ENCODE data around the gene TMEM248. TPM values are rescaled to one million over a fixed set of nuclear protein-coding genes. Genes with fewer than 3 reads are reported as not detected.

TMEM248 gene
- total RNA-seq, 1 experiment from 2014 or later = 61.1 TPM

DNA sequence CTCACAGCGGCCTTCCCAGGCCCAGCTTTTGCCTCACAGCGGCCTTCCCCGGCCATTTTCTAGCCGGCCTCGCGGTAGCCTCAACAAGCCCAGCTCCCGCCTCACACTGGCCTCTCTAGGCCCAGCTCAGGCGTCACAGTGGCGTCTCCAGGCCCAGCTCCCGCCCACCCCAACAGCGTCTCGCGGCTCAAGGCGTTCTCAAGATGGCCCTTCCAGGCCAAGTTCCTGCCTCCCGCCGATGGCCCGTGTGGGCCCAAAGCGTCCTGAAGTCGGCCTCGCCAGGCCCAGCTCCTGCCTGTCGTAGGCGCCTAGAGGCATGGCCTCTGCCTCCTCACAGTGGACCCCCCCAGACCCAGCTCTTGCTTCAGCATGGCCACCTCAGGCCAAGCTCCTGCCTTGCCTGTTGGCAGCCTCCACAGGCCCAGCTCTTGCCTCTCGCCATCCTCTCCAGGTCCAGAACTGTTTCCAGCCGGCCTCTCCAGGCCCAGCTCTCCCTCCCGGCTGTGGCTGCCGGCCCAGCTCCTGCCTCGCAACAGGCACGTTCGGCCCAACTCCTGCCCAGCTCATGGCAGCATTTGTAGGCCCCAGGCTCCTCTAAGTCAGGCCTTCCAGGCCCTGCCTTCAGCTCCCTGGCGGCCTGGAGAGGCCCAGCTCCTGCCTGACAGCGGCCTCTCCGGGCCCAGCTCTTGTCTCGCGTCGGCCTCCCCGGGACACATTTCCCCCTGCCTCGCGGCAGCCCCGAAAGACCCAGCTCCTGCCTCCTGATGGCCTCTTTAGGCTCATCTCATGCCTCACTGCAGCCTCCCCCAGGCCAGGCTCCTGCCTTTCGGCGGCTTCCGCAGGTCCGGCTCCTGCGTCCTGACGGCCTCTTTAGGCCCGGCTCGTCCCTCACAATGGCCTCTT lies 18.8 kb upstream of the TMEM248 start:
- CTCF ChIA-PET = interaction anchor here (1.1 kb wide), 1 partner anchor 94 kb away, joined by 3 read pairs; no protein-coding TSS in a partner anchor
- BruUV-seq (replicated peaks) = no TSS peak
- intact Hi-C loops (cut with micrococcal nuclease) = no loop called here
- POLR2A ChIA-PET (ENCODE audit: unreplicated experiment) = no interaction called here
- Histone ChIP-seq H2AFZ (ENCODE audit: low read length) (no peak overlapping the region), H3K4me3 (ENCODE audit: low read length) (no peak overlapping the region), H3K36me3 (ENCODE audit: low read depth, low read length) (no peaks in the 10 kb centered on the region), H3K9me3 (ENCODE audit: low read length) (no peaks in the 10 kb centered on the region), H3K9ac (ENCODE audit: low read length) (no peak overlapping the region), H4K20me1 (ENCODE audit: low read length) (no peaks in the 10 kb centered on the region), H3K4me1 (ENCODE audit: insufficient read depth, low read length) (no peaks in the 10 kb centered on the region), H3F3A (ENCODE audit: low read length, unreplicated experiment) (no peaks in the 10 kb centered on the region), H3K27ac (ENCODE audit: low read length) (no peak overlapping the region), H3K9me2 (replicated peaks; ENCODE audit: low read length) (no peaks in the 10 kb centered on the region), H3K4me2 (ENCODE audit: low read length) (no peak overlapping the region), H3K27me3 (ENCODE audit: low read length) (no peaks in the 10 kb centered on the region), H3K79me2 (ENCODE audit: low read length) (no peaks in the 10 kb centered on the region)
- ATAC-seq = no peak
- TF ChIP-seq, protein P1, sequence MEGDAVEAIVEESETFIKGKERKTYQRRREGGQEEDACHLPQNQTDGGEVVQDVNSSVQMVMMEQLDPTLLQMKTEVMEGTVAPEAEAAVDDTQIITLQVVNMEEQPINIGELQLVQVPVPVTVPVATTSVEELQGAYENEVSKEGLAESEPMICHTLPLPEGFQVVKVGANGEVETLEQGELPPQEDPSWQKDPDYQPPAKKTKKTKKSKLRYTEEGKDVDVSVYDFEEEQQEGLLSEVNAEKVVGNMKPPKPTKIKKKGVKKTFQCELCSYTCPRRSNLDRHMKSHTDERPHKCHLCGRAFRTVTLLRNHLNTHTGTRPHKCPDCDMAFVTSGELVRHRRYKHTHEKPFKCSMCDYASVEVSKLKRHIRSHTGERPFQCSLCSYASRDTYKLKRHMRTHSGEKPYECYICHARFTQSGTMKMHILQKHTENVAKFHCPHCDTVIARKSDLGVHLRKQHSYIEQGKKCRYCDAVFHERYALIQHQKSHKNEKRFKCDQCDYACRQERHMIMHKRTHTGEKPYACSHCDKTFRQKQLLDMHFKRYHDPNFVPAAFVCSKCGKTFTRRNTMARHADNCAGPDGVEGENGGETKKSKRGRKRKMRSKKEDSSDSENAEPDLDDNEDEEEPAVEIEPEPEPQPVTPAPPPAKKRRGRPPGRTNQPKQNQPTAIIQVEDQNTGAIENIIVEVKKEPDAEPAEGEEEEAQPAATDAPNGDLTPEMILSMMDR (conservative IDR thresholded peaks at IDR 0.05; ENCODE audit: low read depth, low read length) = no peak
- TF ChIP-seq EZH2phosphoT487 (IDR thresholded peaks at IDR 0.05; ENCODE audit: borderline replicate concordance, low read length) (no peak), EZH2 (IDR thresholded peaks at IDR 0.05; ENCODE audit: low read length, unreplicated experiment) (no peak)
- DNase-seq = no peak

- no peaks in the 10 kb centered on the region for H3K36me3 ChIP-seq (ENCODE audit: low read depth, low read length)
- CTCF ChIA-PET = no interaction called here
These were observed 18.2 kb upstream of the TMEM248 start for GRCh38 chr7:66902844-66903180.

More at GRCh38 chr7:66902844-66903180, 18.2 kb upstream of the TMEM248 start:
- DNase-seq = no peak
- H3K9me2 ChIP-seq (replicated peaks; ENCODE audit: low read length) = no peaks in the 10 kb centered on the region
- no peak overlapping the region for H3K9ac ChIP-seq (ENCODE audit: low read length)
- intact Hi-C loops (cut with micrococcal nuclease) = no loop called here
- H3K4me1 ChIP-seq (ENCODE audit: insufficient read depth, low read length) = no peaks in the 10 kb centered on the region
- POLR2A ChIA-PET (ENCODE audit: unreplicated experiment) = no interaction called here
- H3K4me3 ChIP-seq (ENCODE audit: low read length) = no peak overlapping the region
- H3F3A ChIP-seq (ENCODE audit: low read length, unreplicated experiment) = no peaks in the 10 kb centered on the region
- no peak for TF ChIP-seq EZH2phosphoT487 (IDR thresholded peaks at IDR 0.05; ENCODE audit: borderline replicate concordance, low read length)
- TF ChIP-seq EZH2 (IDR thresholded peaks at IDR 0.05; ENCODE audit: low read length, unreplicated experiment) = no peak
- TF ChIP-seq, protein P1 (conservative IDR thresholded peaks at IDR 0.05; ENCODE audit: low read depth, low read length) = no peak
- H2AFZ ChIP-seq (ENCODE audit: low read length) = no peak overlapping the region
- no peak overlapping the region for H3K4me2 ChIP-seq (ENCODE audit: low read length)
- H3K27me3 ChIP-seq (ENCODE audit: low read length) = no peaks in the 10 kb centered on the region
- no peaks in the 10 kb centered on the region for H4K20me1 ChIP-seq (ENCODE audit: low read length)
- H3K79me2 ChIP-seq (ENCODE audit: low read length) = no peaks in the 10 kb centered on the region
- ATAC-seq = no peak
- H3K27ac ChIP-seq (ENCODE audit: low read length) = no peak overlapping the region
- no TSS peak for BruUV-seq (replicated peaks)
- H3K9me3 ChIP-seq (ENCODE audit: low read length) = no peaks in the 10 kb centered on the region
